Tibial nerve (tissue), 4 donors: ENCODE results near the gene SPATA13. TPM values are rescaled to one million over a fixed set of nuclear protein-coding genes. Genes with fewer than 3 reads are reported as not detected.

Experiments used
- DNase-seq, 2 donors: peaks; one replicate each; pipeline ENCODE4 v3.0.0-alpha.2; 2019; ENCODE audit warnings: low spot score in 2 of 2
- H3K27ac ChIP-seq, 4 donors: fragments of 200-600 bp; sonication (generic) in 3 of 4; one replicate each; pipeline ENCODE4 v1.5.1; 2017 to 2019; ENCODE audit warnings: mild to moderate bottlenecking in 1 of 4
- H3K27me3 ChIP-seq, 2 donors: fragments of 200-600 bp; sonication (generic) in 1 of 2; one replicate each; pipeline versions ENCODE4 v1.5.1 to v1.6.0; 2017 to 2019
- H3K36me3 ChIP-seq, 3 donors: fragments of 200-600 bp; sonication (generic); one replicate each; pipeline ENCODE4 v1.5.1; 2018 to 2019
- H3K4me1 ChIP-seq, 4 donors: fragments of 200-600 bp; sonication (generic) in 3 of 4; one replicate each; pipeline ENCODE4 v1.5.1; 2017 to 2019
- H3K4me3 ChIP-seq, 4 donors: fragments of 200-600 bp; sonication (generic) in 3 of 4; one replicate each; pipeline ENCODE4 v1.5.1; 2017 to 2019; ENCODE audit warnings: mild to moderate bottlenecking in 1 of 4, moderate library complexity in 1 of 4
- H3K9me3 ChIP-seq, 4 donors: fragments of 200-600 bp; sonication (generic) in 3 of 4; one replicate each; pipeline ENCODE4 v1.5.1; 2017 to 2019
- EP300 ChIP-seq, 2 donors: sonication (generic); formaldehyde crosslinking; IDR thresholded peaks; one replicate each; pipeline ENCODE4 v1.6.1; 2017; ENCODE audit warnings: antibody characterized with exemption in 2 of 2, mild to moderate bottlenecking in 1 of 2
- POLR2A ChIP-seq, 2 donors: fragments of 450-650 bp; IDR thresholded peaks; one replicate each; pipeline ENCODE4 v1.6.1; 2017; ENCODE audit warnings: antibody characterized with exemption in 2 of 2, mild to moderate bottlenecking in 2 of 2, moderate library complexity in 2 of 2
- WGBS, 2 donors: methylation state at CpG; one replicate each; pipeline ENCODE4 v1.1.5; 2018; 5-methylcytosine and 5-hydroxymethylcytosine counted together
- total RNA-seq, 4 donors: library from RNA; depleted of rRNA; stranded (reverse); fragments of >200 nt; gene quantifications; one replicate each; pipeline ENCODE4 v1.1.0, GENCODE V29; 2016
- TF ChIP-seq, protein P1 (sequence below), 5 experiments: fragments of 200-600 bp in 3 of 5; fragments of 450-650 bp in 2 of 5; sonication (generic) in 3 of 5; IDR thresholded peaks; one replicate each; pipeline ENCODE4 v1.5.1; 2016 to 2019; ENCODE audit warnings: antibody characterized with exemption in 5 of 5, mild to moderate bottlenecking in 3 of 5, moderate library complexity in 2 of 5

Gene SPATA13
- total RNA-seq, 4 donors from 2014 or later = 35.0 to 96.0 (median 51.7) TPM

DNA sequence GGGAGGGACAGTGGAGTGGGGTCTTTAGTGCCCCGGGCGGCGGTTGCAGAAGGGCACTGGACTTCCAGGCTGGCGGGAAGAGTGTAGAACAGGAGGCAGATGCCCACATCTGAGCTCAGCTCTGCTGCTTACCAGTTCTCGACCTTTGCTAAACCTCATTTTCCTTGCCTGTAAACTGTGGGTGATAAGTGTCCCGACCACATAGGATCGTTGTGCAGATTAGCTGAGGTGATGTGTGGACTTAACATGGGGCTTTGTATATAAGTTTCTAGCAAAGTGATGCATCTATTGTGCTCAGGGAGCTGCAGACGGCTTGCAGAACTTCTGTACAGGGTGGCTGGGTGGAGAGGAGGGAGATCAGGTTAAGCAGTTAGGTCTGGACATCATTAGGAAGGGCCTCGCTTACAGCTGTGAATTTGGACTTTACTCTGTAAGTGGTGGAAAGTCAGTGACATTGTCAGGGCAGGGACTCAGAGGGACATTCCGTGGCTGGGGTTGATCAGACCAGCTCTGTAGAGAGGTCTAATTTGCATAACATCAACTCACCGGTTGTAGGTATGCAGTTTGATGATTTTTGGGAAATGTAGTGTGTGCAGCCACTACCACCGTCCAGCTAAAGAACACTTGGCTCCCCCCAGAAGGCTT, 70.0 kb downstream of the SPATA13 start:
- no peak for DNase-seq
- no peaks in the 10 kb centered on the region for H3K27me3 ChIP-seq
- peaks cover 0 to 43% (median 8%) of the 10 kb centered on the region in 4 donors for H3K4me1 ChIP-seq
- no peak overlapping the region for H3K4me3 ChIP-seq
- no peak for TF ChIP-seq EP300 (IDR thresholded peaks at IDR 0.05)
- TF ChIP-seq POLR2A (IDR thresholded peaks at IDR 0.05) = no peak
- TF ChIP-seq, protein P1, sequence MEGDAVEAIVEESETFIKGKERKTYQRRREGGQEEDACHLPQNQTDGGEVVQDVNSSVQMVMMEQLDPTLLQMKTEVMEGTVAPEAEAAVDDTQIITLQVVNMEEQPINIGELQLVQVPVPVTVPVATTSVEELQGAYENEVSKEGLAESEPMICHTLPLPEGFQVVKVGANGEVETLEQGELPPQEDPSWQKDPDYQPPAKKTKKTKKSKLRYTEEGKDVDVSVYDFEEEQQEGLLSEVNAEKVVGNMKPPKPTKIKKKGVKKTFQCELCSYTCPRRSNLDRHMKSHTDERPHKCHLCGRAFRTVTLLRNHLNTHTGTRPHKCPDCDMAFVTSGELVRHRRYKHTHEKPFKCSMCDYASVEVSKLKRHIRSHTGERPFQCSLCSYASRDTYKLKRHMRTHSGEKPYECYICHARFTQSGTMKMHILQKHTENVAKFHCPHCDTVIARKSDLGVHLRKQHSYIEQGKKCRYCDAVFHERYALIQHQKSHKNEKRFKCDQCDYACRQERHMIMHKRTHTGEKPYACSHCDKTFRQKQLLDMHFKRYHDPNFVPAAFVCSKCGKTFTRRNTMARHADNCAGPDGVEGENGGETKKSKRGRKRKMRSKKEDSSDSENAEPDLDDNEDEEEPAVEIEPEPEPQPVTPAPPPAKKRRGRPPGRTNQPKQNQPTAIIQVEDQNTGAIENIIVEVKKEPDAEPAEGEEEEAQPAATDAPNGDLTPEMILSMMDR (IDR thresholded peaks at IDR 0.05) = no peak
- no peaks in the 10 kb centered on the region for H3K9me3 ChIP-seq
- peaks cover 0 to 7% (median 0%) of the 10 kb centered on the region in 3 donors for H3K36me3 ChIP-seq
- 81 to 87% methylated on average over 12 of the region's 12 CpGs for WGBS, 2 donors
- H3K27ac ChIP-seq = peak overlapping the region in 1 of 4 donors; percentile 21

GRCh38 chr13:24231377-24231776, 70.9 kb downstream of the SPATA13 start:
- no peak for DNase-seq

GRCh38 chr13:24232037-24232436, 71.5 kb downstream of the SPATA13 start:
- Histone ChIP-seq H3K27ac (peak overlapping the region in 1 of 4 donors; percentile 73), H3K9me3 (no peaks in the 10 kb centered on the region), H3K36me3 (no peaks in the 10 kb centered on the region), H3K27me3 (no peaks in the 10 kb centered on the region), H3K4me3 (no peak overlapping the region), H3K4me1 (peaks cover 0 to 43% (median 8%) of the 10 kb centered on the region in 4 donors)
- WGBS, 2 donors = 88 to 91% methylated on average over 5 of the region's 5 CpGs
- no peak for DNase-seq
- TF ChIP-seq EP300 (IDR thresholded peaks at IDR 0.05) = no peak
- no peak for TF ChIP-seq POLR2A (IDR thresholded peaks at IDR 0.05)

More at GRCh38 chr13:24231377-24231776, 70.9 kb downstream of the SPATA13 start:
- Histone ChIP-seq H3K36me3 (no peaks in the 10 kb centered on the region), H3K9me3 (no peaks in the 10 kb centered on the region), H3K4me1 (peaks cover 0 to 43% (median 8%) of the 10 kb centered on the region in 4 donors), H3K27me3 (no peaks in the 10 kb centered on the region), H3K4me3 (no peak overlapping the region), H3K27ac (peak overlapping the region in 1 of 4 donors; percentile 21)
- TF ChIP-seq, protein P1 (IDR thresholded peaks at IDR 0.05) = no peak
- TF ChIP-seq POLR2A (IDR thresholded peaks at IDR 0.05) (no peak), EP300 (IDR thresholded peaks at IDR 0.05) (no peak)
- 92 to 98% methylated on average over 3 of the region's 3 CpGs for WGBS, 2 donors

DNA sequence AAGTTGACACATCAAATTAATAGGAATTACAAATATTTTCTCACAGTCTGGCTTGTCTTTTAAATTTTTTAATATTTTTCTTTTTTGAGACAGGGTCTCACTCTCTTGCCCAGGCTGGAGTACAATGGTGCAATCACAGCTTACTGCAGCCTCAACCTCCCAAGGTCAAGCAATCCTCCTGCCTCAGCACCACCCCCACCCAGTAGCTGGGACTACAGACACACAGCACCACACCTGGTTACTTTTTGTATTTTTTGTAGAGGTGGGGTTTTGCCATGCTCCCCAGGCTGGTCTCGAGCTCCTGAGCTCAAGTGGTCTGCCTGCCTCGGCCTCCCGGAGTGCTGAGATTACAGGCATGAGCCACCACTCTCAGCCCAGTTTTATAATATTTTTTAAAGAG, 72.0 kb downstream of the SPATA13 start:
- H3K4me3 ChIP-seq = no peak overlapping the region
- WGBS, 2 donors = 89 to 92% methylated on average over 3 of the region's 3 CpGs
- no peak for DNase-seq
- H3K4me1 ChIP-seq = peaks cover 0 to 43% (median 8%) of the 10 kb centered on the region in 4 donors
- H3K27ac ChIP-seq = peak overlapping the region in 1 of 4 donors; percentile 73
- no peak for TF ChIP-seq POLR2A (IDR thresholded peaks at IDR 0.05)
- TF ChIP-seq, protein P1 (IDR thresholded peaks at IDR 0.05) = no peak
- TF ChIP-seq EP300 (IDR thresholded peaks at IDR 0.05) = no peak
- H3K36me3 ChIP-seq = no peaks in the 10 kb centered on the region
- H3K9me3 ChIP-seq = no peaks in the 10 kb centered on the region
- H3K27me3 ChIP-seq = no peaks in the 10 kb centered on the region

DNA sequence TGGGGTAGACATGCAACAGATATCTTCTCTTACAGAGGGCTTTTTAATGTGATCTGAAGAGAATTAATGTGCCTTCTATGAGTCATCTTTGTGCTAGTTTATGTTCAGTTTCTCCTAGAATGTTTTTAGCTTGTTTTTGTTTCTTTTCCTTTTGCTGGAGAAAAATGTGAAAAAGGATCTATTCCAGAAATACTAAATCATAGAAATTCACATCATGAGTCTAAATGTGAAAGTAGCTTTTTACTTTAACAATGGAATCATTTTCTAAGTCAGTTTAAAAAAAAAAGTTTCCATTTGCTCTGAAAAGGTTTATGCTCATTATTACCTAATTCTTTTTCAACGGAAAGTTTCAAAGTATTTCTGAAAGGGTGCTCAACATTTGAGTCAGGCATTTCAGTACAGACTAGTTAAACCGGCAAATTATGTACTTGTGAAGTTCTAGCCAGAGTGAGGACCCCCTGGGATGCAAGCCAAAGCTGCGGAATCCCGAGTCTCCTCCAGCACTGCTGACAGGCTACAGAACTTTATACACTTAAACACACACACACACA, 72.9 kb downstream of the SPATA13 start:
- Histone ChIP-seq H3K4me1 (peaks cover 0 to 43% (median 8%) of the 10 kb centered on the region in 4 donors), H3K36me3 (no peaks in the 10 kb centered on the region), H3K9me3 (no peaks in the 10 kb centered on the region), H3K27ac (peak overlapping the region in 3 of 4 donors; percentile 25 to 73 (median 61)), H3K4me3 (no peak overlapping the region), H3K27me3 (no peaks in the 10 kb centered on the region)
- WGBS, 2 donors = 18 to 31% methylated on average over 4 of the region's 4 CpGs
- TF ChIP-seq EP300 (IDR thresholded peaks at IDR 0.05) (no peak), POLR2A (IDR thresholded peaks at IDR 0.05) (no peak)
- TF ChIP-seq, protein P1 (IDR thresholded peaks at IDR 0.05) = no peak
- no peak for DNase-seq
